Astrocyte of the spinal cord (primary cell): ENCODE results near the gene HPGD.

ENCODE experiments used
- DNase-seq: peaks from one replicate; pipeline ENCODE4 v3.0.0; 2011; ENCODE audit warnings: low read depth, low spot score
- H3K4me3 ChIP-seq: 2 replicates; pipeline ENCODE4 v1.5.1; 2011; ENCODE audit warnings: low read depth, mild to moderate bottlenecking, low read length, moderate library complexity
- in situ Hi-C: cut with HindIII; loops from 2 replicates; pipeline ENCODE4 v1.10.0; 2017; ENCODE audit warnings: low sequenced_read_pairs
- TF ChIP-seq, protein P1 (sequence below): IDR thresholded peaks from 2 replicates; pipeline ENCODE4 v1.5.1; 2012; ENCODE audit warnings: low read depth, mild to moderate bottlenecking, low read length, inconsistent platforms

HPGD gene

DNA sequence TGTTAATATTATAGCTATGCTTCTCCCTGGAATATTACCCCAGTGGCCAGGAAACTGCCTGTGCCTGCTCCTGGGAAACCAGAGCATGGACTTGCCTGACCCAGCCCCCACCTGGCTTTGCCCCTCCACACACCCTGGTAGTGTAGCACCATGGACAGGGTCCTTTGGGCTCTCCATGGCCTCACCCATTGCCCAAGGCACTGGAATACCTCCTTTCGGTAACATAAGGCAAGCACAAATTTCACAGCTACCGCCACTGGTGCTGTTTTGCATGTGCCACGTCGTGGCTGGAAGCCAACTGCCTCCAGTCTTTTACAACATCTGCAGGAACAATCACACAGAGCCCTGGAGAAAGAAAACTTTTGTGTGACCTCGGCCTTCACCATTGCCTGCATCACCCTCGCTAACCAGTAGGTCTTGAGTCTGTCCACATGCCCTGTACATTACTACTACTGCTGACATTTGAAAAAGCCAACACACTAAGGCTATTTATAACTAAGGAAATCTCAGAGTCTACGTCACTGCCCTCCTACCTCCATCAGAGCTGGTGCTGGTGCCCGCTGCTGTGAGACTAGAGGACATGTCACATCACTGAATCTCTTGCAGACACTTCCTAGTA is 47.7 kb downstream of the HPGD start:
- TF ChIP-seq, protein P1, sequence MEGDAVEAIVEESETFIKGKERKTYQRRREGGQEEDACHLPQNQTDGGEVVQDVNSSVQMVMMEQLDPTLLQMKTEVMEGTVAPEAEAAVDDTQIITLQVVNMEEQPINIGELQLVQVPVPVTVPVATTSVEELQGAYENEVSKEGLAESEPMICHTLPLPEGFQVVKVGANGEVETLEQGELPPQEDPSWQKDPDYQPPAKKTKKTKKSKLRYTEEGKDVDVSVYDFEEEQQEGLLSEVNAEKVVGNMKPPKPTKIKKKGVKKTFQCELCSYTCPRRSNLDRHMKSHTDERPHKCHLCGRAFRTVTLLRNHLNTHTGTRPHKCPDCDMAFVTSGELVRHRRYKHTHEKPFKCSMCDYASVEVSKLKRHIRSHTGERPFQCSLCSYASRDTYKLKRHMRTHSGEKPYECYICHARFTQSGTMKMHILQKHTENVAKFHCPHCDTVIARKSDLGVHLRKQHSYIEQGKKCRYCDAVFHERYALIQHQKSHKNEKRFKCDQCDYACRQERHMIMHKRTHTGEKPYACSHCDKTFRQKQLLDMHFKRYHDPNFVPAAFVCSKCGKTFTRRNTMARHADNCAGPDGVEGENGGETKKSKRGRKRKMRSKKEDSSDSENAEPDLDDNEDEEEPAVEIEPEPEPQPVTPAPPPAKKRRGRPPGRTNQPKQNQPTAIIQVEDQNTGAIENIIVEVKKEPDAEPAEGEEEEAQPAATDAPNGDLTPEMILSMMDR = no peak
- no peak for DNase-seq
- in situ Hi-C loops = no loop called here
- H3K4me3 ChIP-seq = no peak overlapping the region

- TF ChIP-seq, protein P1 = no peak
- in situ Hi-C loops = no loop called here
- peak; percentile 23 for DNase-seq
- no peak overlapping the region for H3K4me3 ChIP-seq
Observed at GRCh38 chr4:174467107-174467506, 55.2 kb downstream of the HPGD start.

DNA sequence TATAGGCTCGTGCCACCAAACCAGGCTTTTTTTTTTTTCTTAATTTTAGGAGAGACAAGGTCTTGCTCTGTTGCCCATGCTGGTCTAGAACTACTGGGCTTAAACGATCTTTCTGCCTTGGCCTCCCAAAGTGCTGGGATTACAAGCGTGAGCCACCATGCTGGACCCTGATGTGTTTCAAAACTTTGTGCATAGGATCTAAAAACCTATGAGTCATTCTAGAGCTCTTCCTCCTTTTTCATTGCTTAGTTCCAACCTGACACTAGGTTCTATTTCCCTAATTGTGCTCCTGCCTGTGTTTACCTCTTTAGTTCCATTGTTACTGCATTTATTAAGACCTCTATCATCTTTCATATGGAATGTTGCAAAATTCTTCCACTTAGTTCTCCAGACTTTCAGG is 57.3 kb downstream of the HPGD start:
- in situ Hi-C loops = no loop called here
- DNase-seq = no peak
- TF ChIP-seq, protein P1 = no peak
- no peak overlapping the region for H3K4me3 ChIP-seq

DNA sequence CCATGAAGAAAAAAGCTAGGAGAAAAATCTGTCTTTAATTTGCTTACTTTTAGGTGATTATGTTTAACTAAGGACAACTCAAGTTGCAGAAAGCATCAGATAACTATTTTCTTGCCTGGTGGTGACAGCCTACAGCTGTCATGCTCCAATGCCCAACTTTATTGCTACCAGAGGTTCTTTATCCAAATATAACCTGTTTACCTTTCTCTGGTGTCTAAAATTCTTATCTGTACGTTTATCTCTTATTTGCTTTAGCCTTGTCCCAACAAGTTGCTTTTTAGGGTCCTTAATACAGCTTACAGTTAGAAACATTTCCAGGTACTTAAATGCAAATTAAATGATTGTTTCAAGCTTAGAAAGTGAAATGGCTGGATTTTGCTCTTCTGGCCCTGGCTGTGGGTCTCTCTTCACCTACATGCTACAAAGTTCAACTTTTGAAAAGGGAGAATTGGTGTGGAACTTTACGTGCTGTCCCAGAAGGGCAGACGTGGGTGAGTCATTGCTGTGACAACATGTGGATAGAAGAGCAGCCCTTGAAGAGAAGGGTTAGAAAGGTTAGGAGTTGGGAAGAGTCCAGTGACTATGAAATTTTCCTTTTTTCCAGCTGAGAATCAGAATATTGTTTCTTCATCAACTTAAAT is 60.7 kb downstream of the HPGD start:
- TF ChIP-seq, protein P1 = no peak
- peak; percentile 9 for DNase-seq
- in situ Hi-C loops = no loop called here
- no peak overlapping the region for H3K4me3 ChIP-seq

GRCh38 chr4:174460684-174461083 is 61.6 kb downstream of the HPGD start:
- in situ Hi-C loops = no loop called here
- TF ChIP-seq, protein P1 = no peak
- peak; percentile 64 for DNase-seq
- H3K4me3 ChIP-seq = no peak overlapping the region

DNA sequence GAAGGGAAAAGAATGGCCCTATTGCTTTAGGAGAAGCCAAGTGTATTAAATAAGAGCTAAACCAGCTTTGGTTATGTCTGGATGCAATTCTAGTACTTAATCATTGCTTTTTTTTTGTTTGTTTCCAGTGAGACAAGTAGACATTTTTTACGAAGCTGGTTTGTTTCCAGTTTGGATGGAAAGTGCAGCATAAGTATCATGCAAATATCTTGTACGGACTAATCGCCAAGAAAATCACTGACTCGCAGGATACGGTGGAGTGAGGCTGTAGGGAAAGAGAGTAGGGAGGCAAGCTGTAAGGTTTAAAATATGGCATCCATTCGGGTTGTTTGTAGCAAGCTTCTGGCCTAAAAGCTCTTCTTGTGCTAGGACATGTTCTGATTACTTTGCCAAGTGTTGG is 64.8 kb downstream of the HPGD start:
- no peak overlapping the region for H3K4me3 ChIP-seq
- in situ Hi-C loops = no loop called here
- no peak for DNase-seq
- TF ChIP-seq, protein P1 = no peak
